ENCODE data around the gene ICA1L. TPM values are rescaled to one million over a fixed set of nuclear protein-coding genes. Genes with fewer than 3 reads are reported as not detected.

ICA1L gene
- total RNA-seq, 1 donor = 3.5 TPM

GRCh38 chr2:202757339-202757738 lies 114.2 kb downstream of the ICA1L start:
- no peak for TF ChIP-seq CTCF (IDR thresholded peaks at IDR 0.05; ENCODE audit: insufficient read depth, low read depth, low read length)
- no peak for DNase-seq (ENCODE audit: low read depth)
- no peak overlapping the region for H3K4me3 ChIP-seq (ENCODE audit: low read depth, low read length)

- no peak overlapping the region for H3K4me3 ChIP-seq (ENCODE audit: low read depth, low read length)
- no peak for TF ChIP-seq CTCF (IDR thresholded peaks at IDR 0.05; ENCODE audit: insufficient read depth, low read depth, low read length)
- no peak for DNase-seq (ENCODE audit: low read depth)
Observed at GRCh38 chr2:202756598-202756997, 115.0 kb downstream of the ICA1L start.

GRCh38 chr2:202754936-202755335 lies 116.6 kb downstream of the ICA1L start:
- H3K4me3 ChIP-seq (ENCODE audit: low read depth, low read length) = no peak overlapping the region
- no peak for DNase-seq (ENCODE audit: low read depth)
- no peak for TF ChIP-seq CTCF (IDR thresholded peaks at IDR 0.05; ENCODE audit: insufficient read depth, low read depth, low read length)

- TF ChIP-seq CTCF (IDR thresholded peaks at IDR 0.05; ENCODE audit: insufficient read depth, low read depth, low read length) = no peak
- no peak for DNase-seq (ENCODE audit: low read depth)
- no peak overlapping the region for H3K4me3 ChIP-seq (ENCODE audit: low read depth, low read length)
Observed at GRCh38 chr2:202752071-202752470, 119.5 kb downstream of the ICA1L start.

- no peak overlapping the region for H3K4me3 ChIP-seq (ENCODE audit: low read depth, low read length)
- no peak for TF ChIP-seq CTCF (IDR thresholded peaks at IDR 0.05; ENCODE audit: insufficient read depth, low read depth, low read length)
- DNase-seq (ENCODE audit: low read depth) = peak; percentile 37
Observed at GRCh38 chr2:202750763-202751427, 120.7 kb downstream of the ICA1L start.

- DNase-seq (ENCODE audit: low read depth) = no peak
- no peak for TF ChIP-seq CTCF (IDR thresholded peaks at IDR 0.05; ENCODE audit: insufficient read depth, low read depth, low read length)
- H3K4me3 ChIP-seq (ENCODE audit: low read depth, low read length) = no peak overlapping the region
Observed at GRCh38 chr2:202749477-202749876, 122.1 kb downstream of the ICA1L start.

- no peak overlapping the region for H3K4me3 ChIP-seq (ENCODE audit: low read depth, low read length)
- DNase-seq (ENCODE audit: low read depth) = no peak
- no peak for TF ChIP-seq CTCF (IDR thresholded peaks at IDR 0.05; ENCODE audit: insufficient read depth, low read depth, low read length)
Observed at GRCh38 chr2:202743613-202744012, 128.0 kb downstream of the ICA1L start.
